ENCODE results near the gene HIP1. TPM values are rescaled to one million over a fixed set of nuclear protein-coding genes. Genes with fewer than 3 reads are reported as not detected.

HIP1 gene
- total RNA-seq, 1 experiment from 2014 or later: 5.3 TPM

GRCh38 chr7:75628055-75628454 lies 110.7 kb downstream of the HIP1 start:
- Histone ChIP-seq H4K20me1 (ENCODE audit: low read length) (no peaks in the 10 kb centered on the region), H3K4me1 (ENCODE audit: insufficient read depth, low read length) (no peaks in the 10 kb centered on the region), H3K9me2 (replicated peaks; ENCODE audit: low read length) (no peaks in the 10 kb centered on the region), H3K79me2 (ENCODE audit: low read length) (no peaks in the 10 kb centered on the region), H3K36me3 (ENCODE audit: low read depth, low read length) (no peaks in the 10 kb centered on the region), H3F3A (ENCODE audit: low read length, unreplicated experiment) (no peaks in the 10 kb centered on the region), H2AFZ (ENCODE audit: low read length) (no peak overlapping the region), H3K4me3 (ENCODE audit: low read length) (no peak overlapping the region), H3K4me2 (ENCODE audit: low read length) (no peak overlapping the region), H3K27me3 (ENCODE audit: low read length) (no peaks in the 10 kb centered on the region), H3K9ac (ENCODE audit: low read length) (no peak overlapping the region), H3K9me3 (ENCODE audit: low read length) (no peaks in the 10 kb centered on the region), H3K27ac (ENCODE audit: low read length) (no peak overlapping the region)
- intact Hi-C loops (cut with micrococcal nuclease): no loop called here
- TF ChIP-seq EZH2 (IDR thresholded peaks at IDR 0.05; ENCODE audit: low read length, unreplicated experiment) (no peak), EZH2phosphoT487 (IDR thresholded peaks at IDR 0.05; ENCODE audit: borderline replicate concordance, low read length) (no peak)
- TF ChIP-seq, protein P1, sequence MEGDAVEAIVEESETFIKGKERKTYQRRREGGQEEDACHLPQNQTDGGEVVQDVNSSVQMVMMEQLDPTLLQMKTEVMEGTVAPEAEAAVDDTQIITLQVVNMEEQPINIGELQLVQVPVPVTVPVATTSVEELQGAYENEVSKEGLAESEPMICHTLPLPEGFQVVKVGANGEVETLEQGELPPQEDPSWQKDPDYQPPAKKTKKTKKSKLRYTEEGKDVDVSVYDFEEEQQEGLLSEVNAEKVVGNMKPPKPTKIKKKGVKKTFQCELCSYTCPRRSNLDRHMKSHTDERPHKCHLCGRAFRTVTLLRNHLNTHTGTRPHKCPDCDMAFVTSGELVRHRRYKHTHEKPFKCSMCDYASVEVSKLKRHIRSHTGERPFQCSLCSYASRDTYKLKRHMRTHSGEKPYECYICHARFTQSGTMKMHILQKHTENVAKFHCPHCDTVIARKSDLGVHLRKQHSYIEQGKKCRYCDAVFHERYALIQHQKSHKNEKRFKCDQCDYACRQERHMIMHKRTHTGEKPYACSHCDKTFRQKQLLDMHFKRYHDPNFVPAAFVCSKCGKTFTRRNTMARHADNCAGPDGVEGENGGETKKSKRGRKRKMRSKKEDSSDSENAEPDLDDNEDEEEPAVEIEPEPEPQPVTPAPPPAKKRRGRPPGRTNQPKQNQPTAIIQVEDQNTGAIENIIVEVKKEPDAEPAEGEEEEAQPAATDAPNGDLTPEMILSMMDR (conservative IDR thresholded peaks at IDR 0.05; ENCODE audit: low read depth, low read length): no peak
- DNase-seq (no peak), ATAC-seq (no peak)
- ChIA-PET POLR2A (ENCODE audit: unreplicated experiment) (no interaction called here), CTCF (no interaction called here)
- no TSS peak for BruUV-seq (replicated peaks)

DNA sequence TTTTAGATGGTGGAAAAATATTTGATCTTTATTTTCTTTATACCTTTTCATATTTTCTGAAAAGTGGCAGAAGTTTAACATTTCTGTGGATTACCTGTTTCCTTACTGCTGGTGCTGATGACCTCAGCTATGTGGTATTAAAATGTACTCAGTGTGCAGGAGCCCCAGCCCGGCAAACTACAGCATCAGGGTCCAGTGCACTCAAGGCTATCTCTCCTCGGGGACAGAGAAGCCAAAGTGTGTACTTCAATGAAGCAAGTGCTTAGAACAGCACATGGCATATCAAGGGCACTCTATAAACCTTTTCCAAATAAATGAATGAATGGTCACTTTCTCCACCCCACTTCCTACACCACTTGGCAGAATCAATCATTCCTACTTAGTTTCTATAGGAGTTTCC lies 111.8 kb downstream of the HIP1 start:
- Histone ChIP-seq H3K79me2 (ENCODE audit: low read length) (no peaks in the 10 kb centered on the region), H3K9me2 (replicated peaks; ENCODE audit: low read length) (no peaks in the 10 kb centered on the region), H3K27me3 (ENCODE audit: low read length) (no peaks in the 10 kb centered on the region), H3K36me3 (ENCODE audit: low read depth, low read length) (no peaks in the 10 kb centered on the region), H3F3A (ENCODE audit: low read length, unreplicated experiment) (no peaks in the 10 kb centered on the region), H3K9me3 (ENCODE audit: low read length) (no peaks in the 10 kb centered on the region), H4K20me1 (ENCODE audit: low read length) (no peaks in the 10 kb centered on the region), H2AFZ (ENCODE audit: low read length) (no peak overlapping the region), H3K27ac (ENCODE audit: low read length) (no peak overlapping the region), H3K4me1 (ENCODE audit: insufficient read depth, low read length) (no peaks in the 10 kb centered on the region), H3K4me2 (ENCODE audit: low read length) (no peak overlapping the region), H3K4me3 (ENCODE audit: low read length) (no peak overlapping the region), H3K9ac (ENCODE audit: low read length) (no peak overlapping the region)
- intact Hi-C loops (cut with micrococcal nuclease): no loop called here
- ChIA-PET CTCF (no interaction called here), POLR2A (ENCODE audit: unreplicated experiment) (no interaction called here)
- no peak for TF ChIP-seq EZH2phosphoT487 (IDR thresholded peaks at IDR 0.05; ENCODE audit: borderline replicate concordance, low read length)
- no peak for TF ChIP-seq EZH2 (IDR thresholded peaks at IDR 0.05; ENCODE audit: low read length, unreplicated experiment)
- TF ChIP-seq, protein P1 (conservative IDR thresholded peaks at IDR 0.05; ENCODE audit: low read depth, low read length): no peak
- no TSS peak for BruUV-seq (replicated peaks)
- no peak for ATAC-seq
- no peak for DNase-seq

GRCh38 chr7:75625868-75626267 lies 112.9 kb downstream of the HIP1 start:
- no peak overlapping the region for H2AFZ ChIP-seq (ENCODE audit: low read length)
- no peaks in the 10 kb centered on the region for H3K9me2 ChIP-seq (replicated peaks; ENCODE audit: low read length)
- no peaks in the 10 kb centered on the region for H3K9me3 ChIP-seq (ENCODE audit: low read length)
- no TSS peak for BruUV-seq (replicated peaks)
- no peak overlapping the region for H3K9ac ChIP-seq (ENCODE audit: low read length)
- intact Hi-C loops (cut with micrococcal nuclease): no loop called here
- H4K20me1 ChIP-seq (ENCODE audit: low read length): no peaks in the 10 kb centered on the region
- no peaks in the 10 kb centered on the region for H3K36me3 ChIP-seq (ENCODE audit: low read depth, low read length)
- no peak for DNase-seq
- H3K79me2 ChIP-seq (ENCODE audit: low read length): no peaks in the 10 kb centered on the region
- ChIA-PET CTCF (no interaction called here), POLR2A (ENCODE audit: unreplicated experiment) (no interaction called here)
- H3K4me2 ChIP-seq (ENCODE audit: low read length): no peak overlapping the region
- H3K4me3 ChIP-seq (ENCODE audit: low read length): no peak overlapping the region
- H3K4me1 ChIP-seq (ENCODE audit: insufficient read depth, low read length): no peaks in the 10 kb centered on the region
- H3K27ac ChIP-seq (ENCODE audit: low read length): no peak overlapping the region
- no peaks in the 10 kb centered on the region for H3K27me3 ChIP-seq (ENCODE audit: low read length)
- H3F3A ChIP-seq (ENCODE audit: low read length, unreplicated experiment): no peaks in the 10 kb centered on the region
- ATAC-seq: no peak
- TF ChIP-seq, protein P1 (conservative IDR thresholded peaks at IDR 0.05; ENCODE audit: low read depth, low read length): no peak
- no peak for TF ChIP-seq EZH2 (IDR thresholded peaks at IDR 0.05; ENCODE audit: low read length, unreplicated experiment)
- TF ChIP-seq EZH2phosphoT487 (IDR thresholded peaks at IDR 0.05; ENCODE audit: borderline replicate concordance, low read length): no peak

Measured in PC-3 (cell line).